HEK293 (cell line): ENCODE data around the gene SFT2D3.

Experiments
- CTCF ChIA-PET: fragments of 350-600 bp; formaldehyde crosslinking; extraction: SDS; loops from one replicate; lab custom pipeline; 2021; ENCODE audit warnings: antibody characterized with exemption; lab: Yijun Ruan, JAX
- POLR2A ChIA-PET: fragments of 300-600 bp; formaldehyde crosslinking; extraction: SDS; loops from one replicate; lab custom pipeline; 2020; ENCODE audit warnings: antibody characterized with exemption, inconsistent platforms; lab: Yijun Ruan, JAX
- H3K27ac ChIP-seq: fragments of 200-500 bp; sonication (Bioruptor generic); 2 replicates; pipeline ENCODE4 v1.5.1; 2014; ENCODE audit warnings: low read depth, low read length, control low read depth, inconsistent platforms; ENCODE audit errors: extremely low read depth
- H3K36me3 ChIP-seq, 2 experiments: fragments of 200-500 bp in 1 of 2; sonication (Bioruptor generic) in 1 of 2; 1 replicate in 1 of 2; 2 replicates in 1 of 2; pipeline ENCODE4 v1.5.1; 2014 to 2017; ENCODE audit warnings: inconsistent platforms in 2 of 2, low read length in 2 of 2; ENCODE audit not compliant: control insufficient read depth in 2 of 2, insufficient read depth in 1 of 2
- H3K4me1 ChIP-seq: fragments of 200-500 bp; sonication (Bioruptor generic); 2 replicates; pipeline ENCODE4 v1.5.1; 2014; ENCODE audit warnings: mild to moderate bottlenecking, low read length, inconsistent platforms; ENCODE audit not compliant: control insufficient read depth, insufficient read depth
- H3K4me3 ChIP-seq: 2 replicates; pipeline ENCODE4 v1.5.1; 2011; ENCODE audit warnings: low read depth, mild to moderate bottlenecking, control low read depth, low read length, moderate library complexity
- H3K9me3 ChIP-seq: fragments of 200-500 bp; sonication (Bioruptor generic); 2 replicates; pipeline ENCODE4 v1.5.1; 2014; ENCODE audit warnings: low read depth, low read length, inconsistent platforms; ENCODE audit not compliant: control insufficient read depth, insufficient read depth
- KLF16 ChIP-seq: fragments of 450-650 bp; formaldehyde crosslinking; IDR thresholded peaks from 2 replicates; pipeline ENCODE4 v1.5.1; 2017; ENCODE audit warnings: missing biosample characterization, missing genetic modification characterization
- MYNN ChIP-seq: fragments of 450-650 bp; formaldehyde crosslinking; IDR thresholded peaks from 2 replicates; pipeline ENCODE4 v1.5.1; 2016; ENCODE audit warnings: missing biosample characterization, missing genetic modification characterization, borderline replicate concordance
- MZF1 ChIP-seq: fragments of 450-650 bp; formaldehyde crosslinking; IDR thresholded peaks from 2 replicates; pipeline ENCODE4 v1.5.1; 2017; ENCODE audit warnings: missing biosample characterization, missing genetic modification characterization, borderline replicate concordance
- SCRT1 ChIP-seq: fragments of 450-650 bp; formaldehyde crosslinking; IDR thresholded peaks from 2 replicates; pipeline ENCODE4 v1.5.1; 2016; ENCODE audit warnings: missing biosample characterization, missing genetic modification characterization, borderline replicate concordance
- SCRT2 ChIP-seq: fragments of 450-650 bp; formaldehyde crosslinking; IDR thresholded peaks from 2 replicates; pipeline ENCODE4 v1.5.1; 2016; ENCODE audit warnings: missing biosample characterization, missing genetic modification characterization
- ZNF146 ChIP-seq: fragments of 450-650 bp; formaldehyde crosslinking; IDR thresholded peaks from 2 replicates; pipeline ENCODE4 v1.5.1; 2016; ENCODE audit warnings: missing biosample characterization, missing genetic modification characterization
- ZNF155 ChIP-seq: fragments of 450-650 bp; formaldehyde crosslinking; IDR thresholded peaks from 2 replicates; pipeline ENCODE4 v1.5.1; 2016; ENCODE audit warnings: missing biosample characterization, missing genetic modification characterization
- ZNF16 ChIP-seq: fragments of 450-650 bp; formaldehyde crosslinking; IDR thresholded peaks from 2 replicates; pipeline ENCODE4 v1.5.1; 2016; ENCODE audit warnings: low read depth, missing biosample characterization, missing genetic modification characterization
- ZNF23 ChIP-seq: fragments of 450-650 bp; formaldehyde crosslinking; IDR thresholded peaks from 2 replicates; pipeline ENCODE4 v1.5.1; 2016; ENCODE audit warnings: missing biosample characterization, missing genetic modification characterization, borderline replicate concordance
- ZNF292 ChIP-seq: fragments of 450-650 bp; formaldehyde crosslinking; IDR thresholded peaks from 2 replicates; pipeline ENCODE4 v1.5.1; 2016; ENCODE audit warnings: low read depth, missing biosample characterization, missing genetic modification characterization, borderline replicate concordance
- ZNF37A ChIP-seq: fragments of 450-650 bp; IDR thresholded peaks from 2 replicates; pipeline ENCODE4 v1.5.1; 2018; ENCODE audit warnings: missing biosample characterization, missing genetic modification characterization
- ZNF473 ChIP-seq: fragments of 450-650 bp; formaldehyde crosslinking; IDR thresholded peaks from 2 replicates; pipeline ENCODE4 v1.5.1; 2017; ENCODE audit warnings: missing biosample characterization, missing genetic modification characterization
- ZNF544 ChIP-seq: fragments of 450-650 bp; formaldehyde crosslinking; IDR thresholded peaks from 2 replicates; pipeline ENCODE4 v1.5.0; 2017; ENCODE audit warnings: missing biosample characterization, missing genetic modification characterization
- ZNF621 ChIP-seq: fragments of 450-650 bp; formaldehyde crosslinking; IDR thresholded peaks from 2 replicates; pipeline ENCODE4 v1.5.1; 2017; ENCODE audit warnings: missing biosample characterization, missing genetic modification characterization
- ZNF776 ChIP-seq: fragments of 450-650 bp; formaldehyde crosslinking; IDR thresholded peaks from 2 replicates; pipeline ENCODE4 v1.5.0; 2017; ENCODE audit warnings: missing biosample characterization, missing genetic modification characterization, borderline replicate concordance
- ZNF837 ChIP-seq: fragments of 450-650 bp; formaldehyde crosslinking; IDR thresholded peaks from 2 replicates; pipeline ENCODE4 v1.5.1; 2016; ENCODE audit warnings: missing biosample characterization, missing genetic modification characterization
- TF ChIP-seq, protein P1 (sequence below): fragments of 450-650 bp; formaldehyde crosslinking; optimal IDR thresholded peaks from 2 replicates; pipeline ENCODE3; 2016; ENCODE audit warnings: missing biosample characterization, mild to moderate bottlenecking, missing genetic modification characterization
- TF ChIP-seq, protein P2 (sequence below): fragments of 450-650 bp; formaldehyde crosslinking; IDR thresholded peaks from 2 replicates; pipeline ENCODE4 v1.5.1; 2016; ENCODE audit warnings: missing biosample characterization, missing genetic modification characterization
- TF ChIP-seq, protein P3 (sequence below): fragments of 450-650 bp; formaldehyde crosslinking; IDR thresholded peaks from 2 replicates; pipeline ENCODE4 v1.5.1; 2017; ENCODE audit warnings: missing biosample characterization, missing genetic modification characterization
- TF ChIP-seq, protein P4 (sequence below): fragments of 450-650 bp; formaldehyde crosslinking; IDR thresholded peaks from 2 replicates; pipeline ENCODE4 v1.5.1; 2016; ENCODE audit warnings: missing biosample characterization, missing genetic modification characterization

The SFT2D3 gene

DNA sequence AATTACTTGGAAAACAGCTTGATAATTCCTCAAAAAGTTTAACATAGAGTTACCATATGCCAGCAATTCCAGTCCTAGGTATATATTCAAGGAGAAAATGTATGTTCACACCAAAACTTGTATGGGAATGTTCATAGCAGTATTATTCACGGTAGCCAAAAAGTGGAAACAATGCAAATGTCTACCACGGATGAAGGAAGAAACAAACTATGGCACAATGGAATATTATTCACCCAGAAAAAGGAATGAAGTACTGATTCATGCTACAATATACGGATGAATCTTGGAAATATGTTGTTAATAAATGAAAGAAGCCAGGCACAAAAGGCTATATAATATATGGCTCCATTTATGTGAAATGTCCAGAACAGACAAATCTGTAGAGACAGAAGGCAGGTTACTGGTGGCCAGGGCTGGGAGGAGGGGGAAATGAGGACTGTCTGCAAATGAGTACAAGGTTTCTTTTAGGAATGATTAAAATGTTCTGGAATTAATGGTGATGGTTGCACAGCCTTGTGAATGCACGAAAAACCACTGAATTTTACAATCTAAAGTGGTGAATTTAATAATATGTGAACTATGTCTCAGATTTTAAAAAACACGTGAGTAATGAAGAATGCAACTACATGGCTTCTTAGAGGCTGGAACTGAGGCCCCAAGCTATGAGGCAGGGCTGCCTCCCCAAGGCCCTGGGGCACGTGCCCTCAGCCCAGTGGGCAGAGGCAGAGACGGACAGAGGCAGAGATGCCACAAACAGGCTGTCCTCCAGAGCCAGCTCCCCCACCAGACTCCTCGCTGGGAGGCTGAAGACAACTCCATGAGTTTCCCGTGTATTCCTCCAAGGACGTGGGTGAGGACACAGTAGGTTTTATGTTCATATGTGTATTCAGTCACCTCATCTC, 31.0 kb upstream of the SFT2D3 start:
- Histone ChIP-seq H3K36me3 (no peaks in the 10 kb centered on the region), H3K9me3 (no peaks in the 10 kb centered on the region), H3K4me3 (no peak overlapping the region), H3K4me1 (no peaks in the 10 kb centered on the region), H3K27ac (no peak overlapping the region)
- POLR2A ChIA-PET = no interaction called here
- CTCF ChIA-PET = interaction anchor here (1.0 kb wide), 1 partner anchor 31 kb away, joined by 5 read pairs; no protein-coding TSS in a partner anchor
- TF ChIP-seq ZNF776 (no peak), ZNF146 (peak; percentile 90), MYNN (no peak), ZNF23 (no peak), ZNF292 (no peak)
- TF ChIP-seq, protein P1, sequence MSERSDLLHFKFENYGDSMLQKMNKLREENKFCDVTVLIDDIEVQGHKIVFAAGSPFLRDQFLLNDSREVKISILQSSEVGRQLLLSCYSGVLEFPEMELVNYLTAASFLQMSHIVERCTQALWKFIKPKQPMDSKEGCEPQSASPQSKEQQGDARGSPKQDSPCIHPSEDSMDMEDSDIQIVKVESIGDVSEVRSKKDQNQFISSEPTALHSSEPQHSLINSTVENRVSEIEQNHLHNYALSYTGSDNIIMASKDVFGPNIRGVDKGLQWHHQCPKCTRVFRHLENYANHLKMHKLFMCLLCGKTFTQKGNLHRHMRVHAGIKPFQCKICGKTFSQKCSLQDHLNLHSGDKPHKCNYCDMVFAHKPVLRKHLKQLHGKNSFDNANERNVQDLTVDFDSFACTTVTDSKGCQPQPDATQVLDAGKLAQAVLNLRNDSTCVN (tag by site-specific recombination) = no peak

DNA sequence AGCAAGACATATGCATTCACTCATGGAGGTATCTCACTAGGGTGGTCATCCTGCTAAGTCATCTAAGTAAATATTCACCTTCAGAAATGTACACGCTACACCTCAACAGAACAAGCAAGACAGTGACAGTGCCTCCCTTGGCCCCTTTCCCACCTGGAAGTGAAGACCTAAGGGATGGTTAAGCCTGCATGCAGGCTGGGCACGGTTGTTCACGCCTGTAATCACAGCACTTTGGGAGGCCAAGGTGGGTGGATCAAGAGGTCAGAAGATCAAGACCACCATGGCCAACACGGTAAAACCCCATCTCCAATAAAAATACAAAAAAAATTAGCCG, 30.4 kb upstream of the SFT2D3 start:
- H3K27ac ChIP-seq = no peak overlapping the region
- TF ChIP-seq MZF1 (tag by site-specific recombination) (no peak), KLF16 (tag by site-specific recombination) (no peak), SCRT2 (tag by site-specific recombination) (no peak), ZNF16 (no peak), ZNF544 (tag by site-specific recombination) (no peak), ZNF621 (tag by site-specific recombination) (no peak), ZNF473 (no peak), ZNF837 (tag by site-specific recombination) (no peak), SCRT1 (tag by site-specific recombination) (no peak), ZNF37A (tag by site-specific recombination) (no peak), ZNF155 (tag by site-specific recombination) (no peak)
- TF ChIP-seq, protein P2, sequence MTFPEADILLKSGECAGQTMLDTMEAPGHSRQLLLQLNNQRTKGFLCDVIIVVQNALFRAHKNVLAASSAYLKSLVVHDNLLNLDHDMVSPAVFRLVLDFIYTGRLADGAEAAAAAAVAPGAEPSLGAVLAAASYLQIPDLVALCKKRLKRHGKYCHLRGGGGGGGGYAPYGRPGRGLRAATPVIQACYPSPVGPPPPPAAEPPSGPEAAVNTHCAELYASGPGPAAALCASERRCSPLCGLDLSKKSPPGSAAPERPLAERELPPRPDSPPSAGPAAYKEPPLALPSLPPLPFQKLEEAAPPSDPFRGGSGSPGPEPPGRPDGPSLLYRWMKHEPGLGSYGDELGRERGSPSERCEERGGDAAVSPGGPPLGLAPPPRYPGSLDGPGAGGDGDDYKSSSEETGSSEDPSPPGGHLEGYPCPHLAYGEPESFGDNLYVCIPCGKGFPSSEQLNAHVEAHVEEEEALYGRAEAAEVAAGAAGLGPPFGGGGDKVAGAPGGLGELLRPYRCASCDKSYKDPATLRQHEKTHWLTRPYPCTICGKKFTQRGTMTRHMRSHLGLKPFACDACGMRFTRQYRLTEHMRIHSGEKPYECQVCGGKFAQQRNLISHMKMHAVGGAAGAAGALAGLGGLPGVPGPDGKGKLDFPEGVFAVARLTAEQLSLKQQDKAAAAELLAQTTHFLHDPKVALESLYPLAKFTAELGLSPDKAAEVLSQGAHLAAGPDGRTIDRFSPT = no peak
- TF ChIP-seq, protein P3, sequence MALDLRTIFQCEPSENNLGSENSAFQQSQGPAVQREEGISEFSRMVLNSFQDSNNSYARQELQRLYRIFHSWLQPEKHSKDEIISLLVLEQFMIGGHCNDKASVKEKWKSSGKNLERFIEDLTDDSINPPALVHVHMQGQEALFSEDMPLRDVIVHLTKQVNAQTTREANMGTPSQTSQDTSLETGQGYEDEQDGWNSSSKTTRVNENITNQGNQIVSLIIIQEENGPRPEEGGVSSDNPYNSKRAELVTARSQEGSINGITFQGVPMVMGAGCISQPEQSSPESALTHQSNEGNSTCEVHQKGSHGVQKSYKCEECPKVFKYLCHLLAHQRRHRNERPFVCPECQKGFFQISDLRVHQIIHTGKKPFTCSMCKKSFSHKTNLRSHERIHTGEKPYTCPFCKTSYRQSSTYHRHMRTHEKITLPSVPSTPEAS (tag by site-specific recombination) = no peak
- TF ChIP-seq, protein P4, sequence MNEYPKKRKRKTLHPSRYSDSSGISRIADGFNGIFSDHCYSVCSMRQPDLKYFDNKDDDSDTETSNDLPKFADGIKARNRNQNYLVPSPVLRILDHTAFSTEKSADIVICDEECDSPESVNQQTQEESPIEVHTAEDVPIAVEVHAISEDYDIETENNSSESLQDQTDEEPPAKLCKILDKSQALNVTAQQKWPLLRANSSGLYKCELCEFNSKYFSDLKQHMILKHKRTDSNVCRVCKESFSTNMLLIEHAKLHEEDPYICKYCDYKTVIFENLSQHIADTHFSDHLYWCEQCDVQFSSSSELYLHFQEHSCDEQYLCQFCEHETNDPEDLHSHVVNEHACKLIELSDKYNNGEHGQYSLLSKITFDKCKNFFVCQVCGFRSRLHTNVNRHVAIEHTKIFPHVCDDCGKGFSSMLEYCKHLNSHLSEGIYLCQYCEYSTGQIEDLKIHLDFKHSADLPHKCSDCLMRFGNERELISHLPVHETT (tag by site-specific recombination) = no peak
- ChIA-PET CTCF (no interaction called here), POLR2A (no interaction called here)
- no peaks in the 10 kb centered on the region for H3K4me1 ChIP-seq
- H3K4me3 ChIP-seq = no peak overlapping the region
- H3K9me3 ChIP-seq = no peaks in the 10 kb centered on the region
- H3K36me3 ChIP-seq = no peaks in the 10 kb centered on the region
